Lower lobe of right lung (tissue), 2 donors: ENCODE measurements around the gene APPL2. TPM values are rescaled to one million over a fixed set of nuclear protein-coding genes. Genes with fewer than 3 reads are reported as not detected.

Experiments used
- ATAC-seq, 2 donors: fragments of 200-7000 bp; cut with Tn5 transposase; one replicate each; pipeline ENCODE4 v1.9.1; 2020 to 2022; ENCODE audit warnings: mild to moderate bottlenecking in 2 of 2, moderate library complexity in 2 of 2
- DNase-seq: peaks from one replicate; pipeline ENCODE4 v3.0.0-alpha.2; 2020
- H3K27ac ChIP-seq: fragments of 200-600 bp; one replicate; pipeline ENCODE4 v1.8.0; 2022
- H3K27me3 ChIP-seq: fragments of 200-600 bp; one replicate; pipeline ENCODE4 v1.8.0; 2022; ENCODE audit warnings: low read depth
- H3K36me3 ChIP-seq: fragments of 200-600 bp; one replicate; pipeline ENCODE4 v1.8.0; 2022; ENCODE audit warnings: mild to moderate bottlenecking
- H3K4me1 ChIP-seq: fragments of 200-600 bp; one replicate; pipeline ENCODE4 v1.8.0; 2022
- H3K4me3 ChIP-seq: fragments of 200-600 bp; one replicate; pipeline ENCODE4 v1.8.0; 2022; ENCODE audit warnings: mild to moderate bottlenecking
- H3K9me3 ChIP-seq: fragments of 200-600 bp; one replicate; pipeline ENCODE4 v1.8.0; 2022
- CTCF ChIP-seq: fragments of 200-600 bp; IDR thresholded peaks from one replicate; pipeline ENCODE4 v1.8.0; 2022; ENCODE audit warnings: antibody characterized with exemption, mild to moderate bottlenecking
- intact Hi-C: fragments of 100-400 bp; cut with DNase I; formaldehyde crosslinking; loops from one replicate; pipeline ENCODE4 v1.11.0; 2022
- total RNA-seq: library from RNA; stranded (reverse); fragmentation: NEBNext Ultra II Directional; extraction: Animal tissue kit (Norgen Biotek cat#: 25700); gene quantifications from one replicate; pipeline ENCODE4 v1.2.1, GENCODE V29; 2021
- donor health status: DM: no; HTN: yes; CAD: no; lungs with severe emphysema.

The APPL2 gene
- total RNA-seq, 1 donor from 2014 or later: 34.0 TPM

- Histone ChIP-seq H3K4me3 (no peak overlapping the region), H3K27ac (no peak overlapping the region), H3K4me1 (peaks cover 43% of the 10 kb centered on the region), H3K9me3 (no peaks in the 10 kb centered on the region), H3K36me3 (peaks cover 61% of the 10 kb centered on the region), H3K27me3 (no peaks in the 10 kb centered on the region)
- TF ChIP-seq CTCF: no peak
- intact Hi-C loops: no loop called here
- ATAC-seq (no peak), DNase-seq (no peak)
Observed at GRCh38 chr12:105219261-105220028, 16.5 kb downstream of the APPL2 start.

GRCh38 chr12:105218434-105218833 is 17.5 kb downstream of the APPL2 start:
- H3K4me3 ChIP-seq: no peak overlapping the region
- no peak for TF ChIP-seq CTCF
- intact Hi-C loops: no loop called here
- no peak overlapping the region for H3K27ac ChIP-seq
- peaks cover 33% of the 10 kb centered on the region for H3K4me1 ChIP-seq
- H3K36me3 ChIP-seq: peaks cover 71% of the 10 kb centered on the region
- H3K27me3 ChIP-seq: no peaks in the 10 kb centered on the region
- DNase-seq (no peak), ATAC-seq (no peak)
- no peaks in the 10 kb centered on the region for H3K9me3 ChIP-seq

GRCh38 chr12:105214670-105215375 is 21.2 kb downstream of the APPL2 start:
- no peaks in the 10 kb centered on the region for H3K9me3 ChIP-seq
- H3K27me3 ChIP-seq: no peaks in the 10 kb centered on the region
- H3K27ac ChIP-seq: no peak overlapping the region
- peaks cover 78% of the 10 kb centered on the region for H3K36me3 ChIP-seq
- ATAC-seq (peak in 1 of 2 donors; percentile 59), DNase-seq (no peak)
- no peak overlapping the region for H3K4me3 ChIP-seq
- intact Hi-C loops: no loop called here
- no peak for TF ChIP-seq CTCF
- H3K4me1 ChIP-seq: peaks cover 11% of the 10 kb centered on the region

GRCh38 chr12:105214148-105214547 is 21.8 kb downstream of the APPL2 start:
- TF ChIP-seq CTCF: no peak
- Histone ChIP-seq H3K36me3 (peaks cover 85% of the 10 kb centered on the region), H3K4me1 (peaks cover 9% of the 10 kb centered on the region), H3K4me3 (no peak overlapping the region), H3K27ac (no peak overlapping the region), H3K9me3 (no peaks in the 10 kb centered on the region), H3K27me3 (no peaks in the 10 kb centered on the region)
- intact Hi-C loops: no loop called here
- ATAC-seq (no peak), DNase-seq (no peak)

- intact Hi-C loops: no loop called here
- no peaks in the 10 kb centered on the region for H3K9me3 ChIP-seq
- no peak for DNase-seq
- no peaks in the 10 kb centered on the region for H3K4me1 ChIP-seq
- no peak for ATAC-seq
- no peaks in the 10 kb centered on the region for H3K27me3 ChIP-seq
- peaks cover 86% of the 10 kb centered on the region for H3K36me3 ChIP-seq
- H3K4me3 ChIP-seq: no peak overlapping the region
- no peak for TF ChIP-seq CTCF
- no peak overlapping the region for H3K27ac ChIP-seq
Observed at GRCh38 chr12:105212438-105212837, 23.5 kb downstream of the APPL2 start.
